ENCODE data around the gene ZNF701. TPM values are rescaled to one million over a fixed set of nuclear protein-coding genes. Genes with fewer than 3 reads are reported as not detected.
A peak's percentile ranks its signal among the peaks of the same experiment; 100 is the strongest.

Gene ZNF701
- total RNA-seq (2016; rRNA removed; fragmentation: Illumina TruSeq; extraction: Trizol), result 6.3 and 7.7 TPM in 2 replicates
- 1.1 and 2.6 TPM in 2 replicates for total RNA-seq (2016; cell fraction: cytosol; rRNA removed; fragmentation: Illumina TruSeq; extraction: Trizol; ENCODE audit: low read depth)
- total RNA-seq (2016; cell fraction: insoluble cytoplasmic fraction; rRNA removed; fragmentation: Illumina TruSeq; extraction: Trizol), result 6.6 and 8.1 TPM in 2 replicates
- 3.1 and 4.0 TPM in 2 replicates for total RNA-seq (2016; cell fraction: membrane; rRNA removed; fragmentation: Illumina TruSeq; extraction: Trizol)
- total RNA-seq (2016; cell fraction: nucleus; rRNA removed; fragmentation: Illumina TruSeq; extraction: Trizol), result 5.7 and 10.0 TPM in 2 replicates
- 4.5 and 5.0 TPM in 2 replicates for polyA plus RNA-seq (2011; rRNA removed)
- 1.6 and 2.2 TPM in 2 replicates for polyA plus RNA-seq (2011; cell fraction: cytosol; rRNA removed)
- 5.8 and 6.5 TPM in 2 replicates for polyA plus RNA-seq (2011; cell fraction: nucleus; rRNA removed)
- 1.7 and 2.9 TPM in 2 replicates for polyA plus RNA-seq (2012)
- polyA plus RNA-seq (2016; cell fraction: cytosol; fragmentation: Illumina TruSeq; extraction: Trizol; ENCODE audit: low read depth), result 0.11 and 0.12 TPM in 2 replicates
- polyA plus RNA-seq (2016; cell fraction: insoluble cytoplasmic fraction; fragmentation: Illumina TruSeq; extraction: Trizol; ENCODE audit: low read depth), result 2.8 and 3.7 TPM in 2 replicates
- polyA plus RNA-seq (2016; cell fraction: membrane; fragmentation: Illumina TruSeq; extraction: Trizol; ENCODE audit: low read depth), result 0.38 and 0.49 TPM in 2 replicates
- 5.5 and 7.9 TPM in 2 replicates for polyA plus RNA-seq (2016; cell fraction: nucleus; fragmentation: Illumina TruSeq; extraction: Trizol; ENCODE audit: insufficient read depth, low read depth)
- 6.0 and 8.1 TPM in 2 replicates for polyA minus RNA-seq (2011; rRNA and poly(A)+ RNA removed; ENCODE audit: low replicate concordance)
- polyA minus RNA-seq (2011; cell fraction: cytosol; rRNA and poly(A)+ RNA removed), result 4.0 and 5.3 TPM in 2 replicates
- 16.4 and 19.3 TPM in 2 replicates for polyA minus RNA-seq (2011; cell fraction: nucleus; rRNA and poly(A)+ RNA removed)
- percentile 59 among the genes with signal in this experiment for Bru-seq, nascent RNA
- percentile 72 among the genes with signal in this experiment for BruChase-seq, experiment 1, labeled RNA remaining after a 6-hour chase
- percentile 70 among the genes with signal in this experiment for BruChase-seq, experiment 2, labeled RNA remaining after a 2-hour chase
- long read RNA-seq, experiment 1, partial matches to known transcripts, result 0 of 2 reads
- long read RNA-seq, experiment 1, other reads (novel, unspliced or antisense), result 1 of 2 reads
- long read RNA-seq, experiment 2, partial matches to known transcripts, result 0 of 2 reads
- long read RNA-seq, experiment 2, other reads (novel, unspliced or antisense), result 1 of 2 reads

DNA sequence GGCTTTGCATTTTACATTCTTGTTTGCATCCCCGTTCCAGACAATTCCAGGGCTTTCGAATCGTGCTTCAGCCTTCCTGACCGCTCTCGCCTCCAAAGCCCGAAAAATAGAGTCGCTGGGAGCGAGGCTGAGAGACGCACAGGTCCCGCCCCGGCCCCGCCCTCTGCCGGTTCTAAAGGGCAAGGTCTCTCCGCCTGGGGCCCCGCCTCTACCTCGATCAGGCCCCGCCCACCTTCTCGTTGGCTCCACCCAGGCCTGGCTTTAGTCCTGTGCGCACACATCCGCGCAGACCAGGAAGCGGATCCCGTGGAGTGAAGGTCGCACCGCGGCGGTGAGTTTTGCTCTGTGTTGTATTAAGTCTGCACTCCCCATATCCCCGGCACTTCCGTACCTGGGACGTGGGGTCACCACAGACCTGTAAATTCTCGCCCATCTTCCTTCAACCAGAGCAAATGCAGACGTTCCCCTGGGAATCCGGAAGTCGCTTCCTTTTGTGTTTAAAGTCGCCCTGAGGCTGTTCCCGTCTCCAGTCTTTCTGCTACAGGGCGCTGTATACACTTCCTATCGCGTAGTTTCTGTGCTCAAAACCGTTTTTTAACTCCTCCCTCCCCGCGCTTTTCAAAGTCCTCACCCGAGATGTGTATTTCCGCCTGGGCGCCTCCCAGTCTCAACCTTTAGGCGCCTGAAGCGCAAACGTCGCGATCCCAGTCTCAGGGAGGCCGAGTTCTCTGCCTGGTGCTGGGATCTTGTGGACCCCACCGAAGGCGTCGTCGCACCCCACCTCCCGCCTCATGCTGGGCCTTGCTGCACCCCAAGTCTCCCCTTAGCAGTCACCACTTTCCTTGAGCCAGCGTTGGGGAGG lies at the start of gene ZNF701:
TSS of gene ZNF701 (plus strand) at position 288 of the 862 bp plus-strand sequence. CDS start 3,861 bp downstream, outside the sequence.
- CTCF ChIA-PET (ENCODE audit: low intra/inter-chr PET ratio, low total read pairs), result no interaction called here
- Histone ChIP-seq H3K4me1 (ENCODE audit: insufficient read depth, low read length) (no peaks in the 10 kb centered on the region), H2AFZ (ENCODE audit: low read length) (no peak within 1 kb of the TSS), H3K9me3 (ENCODE audit: low read length) (peaks cover 45% of the 10 kb centered on the region), H3K4me2 (ENCODE audit: low read depth, low read length) (peak within 1 kb of the TSS; percentile 62), H3K79me2 (ENCODE audit: insufficient read depth, low read length) (no peaks in the 10 kb centered on the region), H3K9ac (ENCODE audit: insufficient read depth, low read depth, low read length) (peak within 1 kb of the TSS; percentile 83), H3K4me3 (replicated peaks in 1 of 3; ENCODE audit: insufficient read depth in 1 of 3, low read depth in 2 of 3, low read length in 3 of 3) (peak within 1 kb of the TSS; percentile 61 to 78 (median 73)), H4K20me1 (ENCODE audit: insufficient read depth, low read length) (no peaks in the 10 kb centered on the region), H3K27ac (ENCODE audit: extremely low read length, insufficient read depth, low read length) (peak within 1 kb of the TSS; percentile 85), H3K27me3 (ENCODE audit: control insufficient read depth in 1 of 2, insufficient read depth in 2 of 2, low read length in 2 of 2) (no peaks in the 10 kb centered on the region; a peak in 1 of 5 replicates), H3K36me3 (replicated peaks in 1 of 2; ENCODE audit: control insufficient read depth in 1 of 2, insufficient read depth in 2 of 2, low read length in 2 of 2) (0 out of 5 replicates have a peak, but pooled peaks cover 0 to 5% of the 10 kb centered on the region in 2 experiments)
- ATAC-seq (peak; percentile 96), FAIRE-seq (no peak), DNase-seq (ENCODE audit: low spot score) (peak; percentile 72)
- WGBS (ENCODE audit: low lambda C conversion rate), result 58% methylated on average over 53 of the region's 57 CpGs
- BruUV-seq (replicated peaks), result TSS peak; percentile 84
- in situ Hi-C loops (cut with HindIII; ENCODE audit: extremely low pct_ligation_motif_present, low pct_unique_long_range_greater_than_20kb), result no loop called here
- intact Hi-C loops (cut with micrococcal nuclease; ENCODE audit: unreplicated experiment), result no loop called here
- POLR2A ChIA-PET, result interaction anchor here (1.0 kb wide), 1 partner anchor 43 kb away, joined by 5 read pairs; no protein-coding TSS in a partner anchor
- TF ChIP-seq ZBTB7A (CRISPR knock-in tag; IDR thresholded peaks at IDR 0.05) (no peak), ATF1 (CRISPR knock-in tag; IDR thresholded peaks at IDR 0.05) (no peak), KMT2A (CRISPR knock-in tag; IDR thresholded peaks at IDR 0.05) (0 out of 2 replicates have a peak, but pooled peaks have one; percentile 37), HDAC2 (CRISPR knock-in tag; IDR thresholded peaks at IDR 0.05) (0 out of 2 replicates have a peak, but pooled peaks have one; percentile 28), POLR2G (IDR thresholded peaks at IDR 0.05; ENCODE audit: low read depth, low read length) (peak; percentile 80), TAF1 (CRISPR knock-in tag; IDR thresholded peaks at IDR 0.05) (peak; percentile 54; the same call in 1 of the 2 replicates), YY1 (IDR thresholded peaks at IDR 0.05; ENCODE audit: insufficient read depth, insufficient replicate concordance, low read depth, low read length) (no peak), ZSCAN31 (CRISPR knock-in tag; IDR thresholded peaks at IDR 0.05; ENCODE audit: low read depth) (0 out of 2 replicates have a peak, but pooled peaks have one; percentile 27)
- TF ChIP-seq, protein P1, sequence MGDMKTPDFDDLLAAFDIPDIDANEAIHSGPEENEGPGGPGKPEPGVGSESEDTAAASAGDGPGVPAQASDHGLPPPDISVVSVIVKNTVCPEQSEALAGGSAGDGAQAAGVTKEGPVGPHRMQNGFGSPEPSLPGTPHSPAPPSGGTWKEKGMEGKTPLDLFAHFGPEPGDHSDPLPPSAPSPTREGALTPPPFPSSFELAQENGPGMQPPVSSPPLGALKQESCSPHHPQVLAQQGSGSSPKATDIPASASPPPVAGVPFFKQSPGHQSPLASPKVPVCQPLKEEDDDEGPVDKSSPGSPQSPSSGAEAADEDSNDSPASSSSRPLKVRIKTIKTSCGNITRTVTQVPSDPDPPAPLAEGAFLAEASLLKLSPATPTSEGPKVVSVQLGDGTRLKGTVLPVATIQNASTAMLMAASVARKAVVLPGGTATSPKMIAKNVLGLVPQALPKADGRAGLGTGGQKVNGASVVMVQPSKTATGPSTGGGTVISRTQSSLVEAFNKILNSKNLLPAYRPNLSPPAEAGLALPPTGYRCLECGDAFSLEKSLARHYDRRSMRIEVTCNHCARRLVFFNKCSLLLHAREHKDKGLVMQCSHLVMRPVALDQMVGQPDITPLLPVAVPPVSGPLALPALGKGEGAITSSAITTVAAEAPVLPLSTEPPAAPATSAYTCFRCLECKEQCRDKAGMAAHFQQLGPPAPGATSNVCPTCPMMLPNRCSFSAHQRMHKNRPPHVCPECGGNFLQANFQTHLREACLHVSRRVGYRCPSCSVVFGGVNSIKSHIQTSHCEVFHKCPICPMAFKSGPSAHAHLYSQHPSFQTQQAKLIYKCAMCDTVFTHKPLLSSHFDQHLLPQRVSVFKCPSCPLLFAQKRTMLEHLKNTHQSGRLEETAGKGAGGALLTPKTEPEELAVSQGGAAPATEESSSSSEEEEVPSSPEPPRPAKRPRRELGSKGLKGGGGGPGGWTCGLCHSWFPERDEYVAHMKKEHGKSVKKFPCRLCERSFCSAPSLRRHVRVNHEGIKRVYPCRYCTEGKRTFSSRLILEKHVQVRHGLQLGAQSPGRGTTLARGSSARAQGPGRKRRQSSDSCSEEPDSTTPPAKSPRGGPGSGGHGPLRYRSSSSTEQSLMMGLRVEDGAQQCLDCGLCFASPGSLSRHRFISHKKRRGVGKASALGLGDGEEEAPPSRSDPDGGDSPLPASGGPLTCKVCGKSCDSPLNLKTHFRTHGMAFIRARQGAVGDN (CRISPR knock-in tag; IDR thresholded peaks at IDR 0.05), result peak; percentile 68
- TF ChIP-seq, protein P2, sequence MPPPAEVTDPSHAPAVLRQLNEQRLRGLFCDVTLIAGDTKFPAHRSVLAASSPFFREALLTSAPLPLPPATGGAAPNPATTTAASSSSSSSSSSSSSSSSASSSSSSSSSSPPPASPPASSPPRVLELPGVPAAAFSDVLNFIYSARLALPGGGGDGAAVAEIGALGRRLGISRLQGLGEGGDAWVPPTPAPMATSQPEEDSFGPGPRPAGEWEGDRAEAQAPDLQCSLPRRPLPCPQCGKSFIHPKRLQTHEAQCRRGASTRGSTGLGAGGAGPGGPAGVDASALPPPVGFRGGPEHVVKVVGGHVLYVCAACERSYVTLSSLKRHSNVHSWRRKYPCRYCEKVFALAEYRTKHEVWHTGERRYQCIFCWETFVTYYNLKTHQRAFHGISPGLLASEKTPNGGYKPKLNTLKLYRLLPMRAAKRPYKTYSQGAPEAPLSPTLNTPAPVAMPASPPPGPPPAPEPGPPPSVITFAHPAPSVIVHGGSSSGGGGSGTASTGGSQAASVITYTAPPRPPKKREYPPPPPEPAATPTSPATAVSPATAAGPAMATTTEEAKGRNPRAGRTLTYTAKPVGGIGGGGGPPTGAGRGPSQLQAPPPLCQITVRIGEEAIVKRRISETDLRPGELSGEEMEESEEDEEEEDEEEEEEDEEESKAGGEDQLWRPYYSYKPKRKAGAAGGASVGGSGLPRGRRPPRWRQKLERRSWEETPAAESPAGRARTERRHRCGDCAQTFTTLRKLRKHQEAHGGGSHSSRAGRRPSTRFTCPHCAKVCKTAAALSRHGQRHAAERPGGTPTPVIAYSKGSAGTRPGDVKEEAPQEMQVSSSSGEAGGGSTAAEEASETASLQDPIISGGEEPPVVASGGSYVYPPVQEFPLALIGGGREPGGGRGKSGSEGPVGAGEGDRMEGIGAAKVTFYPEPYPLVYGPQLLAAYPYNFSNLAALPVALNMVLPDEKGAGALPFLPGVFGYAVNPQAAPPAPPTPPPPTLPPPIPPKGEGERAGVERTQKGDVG (CRISPR knock-in tag; IDR thresholded peaks at IDR 0.05; ENCODE audit: borderline replicate concordance), result no peak

All from HepG2 (cell line).